PFSK-1 (cell line): ENCODE data around the gene DCUN1D1.

Experiments
- FOXP2 ChIP-seq: optimal IDR thresholded peaks from 2 replicates; pipeline ENCODE3; 2011; ENCODE audit warnings: borderline replicate concordance, control low read depth, inconsistent platforms; ENCODE audit not compliant: insufficient read depth; ENCODE audit errors: extremely low read length, extremely low read depth
- POLR2AphosphoS5 ChIP-seq: IDR thresholded peaks from 2 replicates; pipeline ENCODE4 v1.6.1; 2012; ENCODE audit warnings: low read depth, mild to moderate bottlenecking, control low read depth, low read length, moderate library complexity
- SIN3A ChIP-seq: IDR thresholded peaks from 2 replicates; pipeline ENCODE4 v1.6.1; 2012; ENCODE audit warnings: mild to moderate bottlenecking, low read length, moderate library complexity, borderline replicate concordance; ENCODE audit not compliant: insufficient read depth
- TAF1 ChIP-seq: IDR thresholded peaks from 2 replicates; pipeline ENCODE4 v1.6.1; 2012; ENCODE audit warnings: low read length, control low read depth, borderline replicate concordance; ENCODE audit not compliant: insufficient read depth
- TF ChIP-seq, protein P1 (sequence below), 2 experiments: IDR thresholded peaks; 2 replicates each; pipeline versions ENCODE4 v1.6.1 to v1.8.0; 2011 to 2012; ENCODE audit warnings: low read depth in 2 of 2, low read length in 2 of 2, control low read depth in 1 of 2, inconsistent platforms in 1 of 2, mild to moderate bottlenecking in 1 of 2, moderate library complexity in 1 of 2; ENCODE audit not compliant: insufficient read depth in 1 of 2

GRCh38 chr3:182972387-182972786, 8.0 kb downstream of the DCUN1D1 start:
- TF ChIP-seq, protein P1, sequence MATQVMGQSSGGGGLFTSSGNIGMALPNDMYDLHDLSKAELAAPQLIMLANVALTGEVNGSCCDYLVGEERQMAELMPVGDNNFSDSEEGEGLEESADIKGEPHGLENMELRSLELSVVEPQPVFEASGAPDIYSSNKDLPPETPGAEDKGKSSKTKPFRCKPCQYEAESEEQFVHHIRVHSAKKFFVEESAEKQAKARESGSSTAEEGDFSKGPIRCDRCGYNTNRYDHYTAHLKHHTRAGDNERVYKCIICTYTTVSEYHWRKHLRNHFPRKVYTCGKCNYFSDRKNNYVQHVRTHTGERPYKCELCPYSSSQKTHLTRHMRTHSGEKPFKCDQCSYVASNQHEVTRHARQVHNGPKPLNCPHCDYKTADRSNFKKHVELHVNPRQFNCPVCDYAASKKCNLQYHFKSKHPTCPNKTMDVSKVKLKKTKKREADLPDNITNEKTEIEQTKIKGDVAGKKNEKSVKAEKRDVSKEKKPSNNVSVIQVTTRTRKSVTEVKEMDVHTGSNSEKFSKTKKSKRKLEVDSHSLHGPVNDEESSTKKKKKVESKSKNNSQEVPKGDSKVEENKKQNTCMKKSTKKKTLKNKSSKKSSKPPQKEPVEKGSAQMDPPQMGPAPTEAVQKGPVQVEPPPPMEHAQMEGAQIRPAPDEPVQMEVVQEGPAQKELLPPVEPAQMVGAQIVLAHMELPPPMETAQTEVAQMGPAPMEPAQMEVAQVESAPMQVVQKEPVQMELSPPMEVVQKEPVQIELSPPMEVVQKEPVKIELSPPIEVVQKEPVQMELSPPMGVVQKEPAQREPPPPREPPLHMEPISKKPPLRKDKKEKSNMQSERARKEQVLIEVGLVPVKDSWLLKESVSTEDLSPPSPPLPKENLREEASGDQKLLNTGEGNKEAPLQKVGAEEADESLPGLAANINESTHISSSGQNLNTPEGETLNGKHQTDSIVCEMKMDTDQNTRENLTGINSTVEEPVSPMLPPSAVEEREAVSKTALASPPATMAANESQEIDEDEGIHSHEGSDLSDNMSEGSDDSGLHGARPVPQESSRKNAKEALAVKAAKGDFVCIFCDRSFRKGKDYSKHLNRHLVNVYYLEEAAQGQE (IDR thresholded peaks at IDR 0.05; ENCODE audit: insufficient read depth in 1 of 2, low read depth in 2 of 2, low read length in 2 of 2): no peak
- no peak for TF ChIP-seq POLR2AphosphoS5
- no peak for TF ChIP-seq SIN3A
- no peak for TF ChIP-seq TAF1
- no peak for TF ChIP-seq FOXP2
